Mesendoderm (in vitro differentiated cells): Measurements from ENCODE around the gene OPCML.

Experiments used
- DNase-seq: peaks from one replicate; pipeline ENCODE4 v3.0.0; 2013
- H2AK5ac ChIP-seq: 2 replicates; pipeline ENCODE4 v1.6.1; 2013; ENCODE audit warnings: low read length, inconsistent platforms
- H2BK120ac ChIP-seq: 2 replicates; pipeline ENCODE4 v1.6.1; 2013; ENCODE audit warnings: low read depth, mild to moderate bottlenecking, low read length, moderate library complexity, mixed read lengths
- H2BK15ac ChIP-seq: replicated peaks from 2 replicates; pipeline ENCODE4 v1.6.1; 2013; ENCODE audit warnings: low read depth, mild to moderate bottlenecking, moderate library complexity
- H2BK5ac ChIP-seq: 2 replicates; pipeline ENCODE4 v1.6.1; 2013; ENCODE audit warnings: low read length, inconsistent platforms
- H3K18ac ChIP-seq: 2 replicates; pipeline ENCODE4 v1.6.1; 2013; ENCODE audit warnings: mild to moderate bottlenecking, low read length, mixed read lengths
- H3K23ac ChIP-seq: one replicate; pipeline ENCODE4 v1.6.1; 2013; ENCODE audit warnings: low read length
- H3K27ac ChIP-seq: 2 replicates; pipeline ENCODE4 v1.5.1; 2013; ENCODE audit warnings: low read depth, mild to moderate bottlenecking, inconsistent platforms, low read length, moderate library complexity
- H3K27me3 ChIP-seq: 2 replicates; pipeline ENCODE4 v1.6.1; 2013; ENCODE audit warnings: low read length, control low read depth, mild to moderate bottlenecking, inconsistent platforms; ENCODE audit not compliant: insufficient read depth, poor library complexity
- H3K36me3 ChIP-seq: 2 replicates; pipeline ENCODE4 v1.6.1; 2013; ENCODE audit warnings: low read length, inconsistent platforms; ENCODE audit not compliant: control insufficient read depth, insufficient read depth
- H3K4ac ChIP-seq: one replicate; pipeline ENCODE4 v1.6.1; 2013; ENCODE audit warnings: low read depth, mild to moderate bottlenecking, low read length, moderate library complexity
- H3K4me1 ChIP-seq: 2 replicates; pipeline ENCODE4 v1.6.1; 2013; ENCODE audit warnings: low read depth, low read length, inconsistent platforms; ENCODE audit not compliant: control insufficient read depth
- H3K4me2 ChIP-seq: 2 replicates; pipeline ENCODE4 v1.6.1; 2013; ENCODE audit warnings: low read length
- H3K4me3 ChIP-seq: 2 replicates; pipeline ENCODE4 v1.5.1; 2013; ENCODE audit warnings: mild to moderate bottlenecking, low read length
- H3K56ac ChIP-seq: one replicate; pipeline ENCODE4 v1.6.1; 2013; ENCODE audit warnings: low read length
- H3K79me1 ChIP-seq: 2 replicates; pipeline ENCODE4 v1.6.1; 2013; ENCODE audit warnings: low read length, inconsistent platforms
- H3K79me2 ChIP-seq: 2 replicates; pipeline ENCODE4 v1.6.1; 2013; ENCODE audit warnings: mild to moderate bottlenecking, low read length; ENCODE audit not compliant: control insufficient read depth, insufficient read depth
- H3K9ac ChIP-seq: 2 replicates; pipeline ENCODE4 v1.6.1; 2013; ENCODE audit warnings: low read length, inconsistent platforms
- H4K5ac ChIP-seq: one replicate; pipeline ENCODE4 v1.6.1; 2013; ENCODE audit warnings: low read length
- H4K8ac ChIP-seq: one replicate; pipeline ENCODE4 v1.6.1; 2013; ENCODE audit warnings: low read depth, mild to moderate bottlenecking, control low read depth, low read length, moderate library complexity
- WGBS: extraction: QIAGEN DNeasy Blood & Tissue Kit; methylation state at CpG from one replicate; pipeline ENCODE4 v1.1.7; 2013; ENCODE audit warnings: low lambda C conversion rate, missing lambda C conversion rate; ENCODE audit not compliant: insufficient coverage; ENCODE audit errors: extremely low coverage; 5-methylcytosine and 5-hydroxymethylcytosine counted together

The OPCML gene

GRCh38 chr11:132445859-132446291, 1086.4 kb downstream of the OPCML start:
- Histone ChIP-seq H3K79me2 (no peaks in the 10 kb centered on the region), H2AK5ac (no peak overlapping the region), H2BK120ac (no peak overlapping the region), H3K56ac (no peak overlapping the region), H3K4ac (no peak overlapping the region), H3K4me2 (no peak overlapping the region), H3K79me1 (no peaks in the 10 kb centered on the region), H3K18ac (no peak overlapping the region), H3K9ac (no peak overlapping the region), H3K23ac (no peak overlapping the region), H2BK5ac (no peak overlapping the region), H3K27ac (no peak overlapping the region), H2BK15ac (no peak overlapping the region), H4K8ac (no peak overlapping the region), H3K27me3 (no peaks in the 10 kb centered on the region), H3K36me3 (no peaks in the 10 kb centered on the region), H3K4me1 (no peaks in the 10 kb centered on the region), H3K4me3 (no peak overlapping the region), H4K5ac (no peak overlapping the region)
- no CpG with 5 or more reads among the region's 1 CpG for WGBS
- DNase-seq, result no peak

GRCh38 chr11:132444911-132445310, 1087.4 kb downstream of the OPCML start:
- DNase-seq, result no peak
- no peaks in the 10 kb centered on the region for H3K4me1 ChIP-seq
- no peaks in the 10 kb centered on the region for H3K27me3 ChIP-seq
- H3K4me3 ChIP-seq, result no peak overlapping the region
- H3K79me2 ChIP-seq, result no peaks in the 10 kb centered on the region
- H3K4ac ChIP-seq, result no peak overlapping the region
- no peak overlapping the region for H3K23ac ChIP-seq
- no peak overlapping the region for H3K56ac ChIP-seq
- no peak overlapping the region for H2BK5ac ChIP-seq
- H4K8ac ChIP-seq, result no peak overlapping the region
- H3K79me1 ChIP-seq, result no peaks in the 10 kb centered on the region
- H4K5ac ChIP-seq, result no peak overlapping the region
- no peak overlapping the region for H2BK15ac ChIP-seq
- no peak overlapping the region for H2AK5ac ChIP-seq
- H3K36me3 ChIP-seq, result no peaks in the 10 kb centered on the region
- no peak overlapping the region for H3K18ac ChIP-seq
- H3K4me2 ChIP-seq, result no peak overlapping the region
- H2BK120ac ChIP-seq, result no peak overlapping the region
- H3K27ac ChIP-seq, result no peak overlapping the region
- WGBS, result no CpG with 5 or more reads among the region's 4 CpGs
- no peak overlapping the region for H3K9ac ChIP-seq

GRCh38 chr11:132439711-132440255, 1092.5 kb downstream of the OPCML start:
- Histone ChIP-seq H3K4ac (no peak overlapping the region), H3K23ac (no peak overlapping the region), H3K79me2 (no peaks in the 10 kb centered on the region), H2BK120ac (no peak overlapping the region), H2BK15ac (no peak overlapping the region), H3K18ac (no peak overlapping the region), H3K36me3 (no peaks in the 10 kb centered on the region), H3K4me3 (no peak overlapping the region), H4K8ac (no peak overlapping the region), H4K5ac (no peak overlapping the region), H3K56ac (no peak overlapping the region), H3K27me3 (no peaks in the 10 kb centered on the region), H2BK5ac (no peak overlapping the region), H3K79me1 (no peaks in the 10 kb centered on the region), H3K27ac (no peak overlapping the region), H3K4me2 (no peak overlapping the region), H2AK5ac (no peak overlapping the region), H3K4me1 (no peaks in the 10 kb centered on the region), H3K9ac (no peak overlapping the region)
- no peak for DNase-seq
- no CpG with 5 or more reads among the region's 5 CpGs for WGBS

DNA sequence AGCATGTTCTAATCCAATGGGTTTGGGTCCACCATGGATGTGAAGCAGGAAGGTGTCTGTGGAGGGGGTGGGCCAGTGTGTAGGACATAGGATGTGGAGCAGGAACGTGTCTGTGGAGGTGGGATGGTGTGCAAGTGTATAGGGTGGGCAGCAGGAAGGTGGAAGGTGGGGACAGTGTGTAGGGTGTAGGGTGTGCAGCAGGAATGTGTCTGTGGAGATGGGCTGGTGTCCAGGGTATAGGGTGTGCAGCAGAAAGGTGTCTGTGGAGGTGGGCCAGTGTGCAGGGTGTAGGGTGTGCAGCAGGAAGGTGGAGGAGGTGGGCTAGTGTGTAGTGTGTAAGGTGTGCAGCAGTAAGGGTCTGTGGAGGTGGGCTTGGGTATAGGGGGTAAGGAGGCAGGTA, 1093.9 kb downstream of the OPCML start:
- H3K27ac ChIP-seq, result no peak overlapping the region
- H3K23ac ChIP-seq, result no peak overlapping the region
- no peak overlapping the region for H2BK5ac ChIP-seq
- no peak for DNase-seq
- no peak overlapping the region for H2AK5ac ChIP-seq
- no peak overlapping the region for H4K8ac ChIP-seq
- no peak overlapping the region for H3K4me2 ChIP-seq
- no CpG with 5 or more reads among the region's 1 CpG for WGBS
- no peaks in the 10 kb centered on the region for H3K36me3 ChIP-seq
- no peaks in the 10 kb centered on the region for H3K4me1 ChIP-seq
- no peak overlapping the region for H2BK15ac ChIP-seq
- no peak overlapping the region for H3K9ac ChIP-seq
- H2BK120ac ChIP-seq, result no peak overlapping the region
- H3K79me2 ChIP-seq, result no peaks in the 10 kb centered on the region
- H3K4me3 ChIP-seq, result no peak overlapping the region
- H4K5ac ChIP-seq, result no peak overlapping the region
- H3K4ac ChIP-seq, result no peak overlapping the region
- no peaks in the 10 kb centered on the region for H3K27me3 ChIP-seq
- H3K79me1 ChIP-seq, result no peaks in the 10 kb centered on the region
- H3K56ac ChIP-seq, result no peak overlapping the region
- H3K18ac ChIP-seq, result no peak overlapping the region

GRCh38 chr11:132430429-132431062, 1101.8 kb downstream of the OPCML start:
- H3K4me2 ChIP-seq, result no peak overlapping the region
- H3K27ac ChIP-seq, result no peak overlapping the region
- no peaks in the 10 kb centered on the region for H3K79me1 ChIP-seq
- no peaks in the 10 kb centered on the region for H3K4me1 ChIP-seq
- no peak overlapping the region for H2BK5ac ChIP-seq
- H3K4ac ChIP-seq, result no peak overlapping the region
- H2AK5ac ChIP-seq, result no peak overlapping the region
- H3K27me3 ChIP-seq, result no peaks in the 10 kb centered on the region
- no peak overlapping the region for H2BK15ac ChIP-seq
- no peak for DNase-seq
- H3K79me2 ChIP-seq, result no peaks in the 10 kb centered on the region
- WGBS, result no CpG with 5 or more reads among the region's 14 CpGs
- H3K4me3 ChIP-seq, result no peak overlapping the region
- no peaks in the 10 kb centered on the region for H3K36me3 ChIP-seq
- no peak overlapping the region for H3K9ac ChIP-seq
- H4K5ac ChIP-seq, result no peak overlapping the region
- H4K8ac ChIP-seq, result no peak overlapping the region
- H3K56ac ChIP-seq, result no peak overlapping the region
- no peak overlapping the region for H3K18ac ChIP-seq
- H2BK120ac ChIP-seq, result no peak overlapping the region
- no peak overlapping the region for H3K23ac ChIP-seq

DNA sequence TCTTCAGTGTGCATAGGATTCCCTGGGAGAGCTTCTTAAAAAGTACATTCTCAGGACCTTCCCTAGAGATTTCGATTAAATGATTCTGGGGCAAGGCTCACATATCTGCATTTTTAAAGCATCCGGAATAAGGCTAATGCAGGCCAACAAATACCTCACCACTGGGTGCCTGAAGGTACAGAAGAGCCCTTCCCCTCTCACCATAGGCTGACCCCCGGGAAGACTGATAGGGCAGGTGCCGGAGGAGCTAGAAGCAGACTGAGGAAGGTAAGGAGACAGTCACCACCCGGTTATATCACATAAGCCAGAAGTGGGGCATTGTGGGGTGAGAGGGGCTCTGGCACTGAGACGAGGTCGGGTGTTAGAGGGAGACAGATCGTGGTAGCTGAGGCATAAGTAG, 1102.6 kb downstream of the OPCML start:
- Histone ChIP-seq H3K36me3 (no peaks in the 10 kb centered on the region), H3K27ac (no peak overlapping the region), H3K18ac (no peak overlapping the region), H3K23ac (no peak overlapping the region), H2BK5ac (no peak overlapping the region), H3K4ac (no peak overlapping the region), H3K27me3 (no peaks in the 10 kb centered on the region), H4K5ac (no peak overlapping the region), H3K9ac (no peak overlapping the region), H3K4me3 (no peak overlapping the region), H2AK5ac (no peak overlapping the region), H2BK15ac (no peak overlapping the region), H2BK120ac (no peak overlapping the region), H4K8ac (no peak overlapping the region), H3K4me2 (no peak overlapping the region), H3K79me2 (no peaks in the 10 kb centered on the region), H3K4me1 (no peaks in the 10 kb centered on the region), H3K56ac (no peak overlapping the region), H3K79me1 (no peaks in the 10 kb centered on the region)
- no CpG with 5 or more reads among the region's 8 CpGs for WGBS
- no peak for DNase-seq
